Left lung (tissue), 10 donors: Measurements from ENCODE around the gene LAMA1. TPM values are rescaled to one million over a fixed set of nuclear protein-coding genes. Genes with fewer than 3 reads are reported as not detected.

Experiments used
- ATAC-seq: fragments of 200-7000 bp; cut with Tn5 transposase; one replicate; pipeline ENCODE4 v1.9.1; 2020; ENCODE audit warnings: moderate library complexity
- DNase-seq, 4 donors: peaks; one replicate each; pipeline ENCODE4 v3.0.0-alpha.2; 2013 to 2020
- H3K27ac ChIP-seq, 2 donors: fragments of 200-600 bp; sonication (generic) in 1 of 2; one replicate each; pipeline versions ENCODE4 v1.5.0 to v1.8.0; 2020 to 2021
- H3K27me3 ChIP-seq, 2 donors: fragments of 200-600 bp; sonication (generic) in 1 of 2; one replicate each; pipeline versions ENCODE4 v1.5.0 to v1.8.0; 2020 to 2021
- H3K36me3 ChIP-seq, 2 donors: fragments of 200-600 bp; sonication (generic) in 1 of 2; one replicate each; pipeline versions ENCODE4 v1.5.0 to v1.8.0; 2020 to 2021
- H3K4me1 ChIP-seq, 2 donors: fragments of 200-600 bp; one replicate each; pipeline ENCODE4 v1.8.0; 2021
- H3K4me3 ChIP-seq, 2 donors: fragments of 200-600 bp; sonication (generic) in 1 of 2; one replicate each; pipeline versions ENCODE4 v1.5.0 to v1.8.0; 2020 to 2021; ENCODE audit warnings: mild to moderate bottlenecking in 1 of 2
- H3K9me3 ChIP-seq, 2 donors: fragments of 200-600 bp; sonication (generic) in 1 of 2; one replicate each; pipeline versions ENCODE4 v1.5.0 to v1.8.0; 2020 to 2021
- intact Hi-C, 2 donors: fragments of 100-400 bp; cut with DNase I; formaldehyde crosslinking; loops; one replicate each; pipeline versions ENCODE4 v1.11.2 to v1.14.2; 2022
- polyA plus RNA-seq, 6 donors: library from polyadenylated mRNA; unstranded; fragments of 120-200 nt; gene quantifications; one replicate each; pipeline ENCODE4 v1.2.1, GENCODE V29; 2013; ENCODE audit not compliant: insufficient read length in 6 of 6
- total RNA-seq, 2 donors: library from RNA; stranded (reverse); fragmentation: NEBNext Ultra II Directional; extraction: Animal tissue kit (Norgen Biotek cat#: 25700); gene quantifications; one replicate each; pipeline ENCODE4 v1.2.1, GENCODE V29; 2021
- TF ChIP-seq, protein P1 (sequence below), 2 donors: fragments of 200-600 bp; sonication (generic) in 1 of 2; IDR thresholded peaks; one replicate each; pipeline versions ENCODE4 v1.5.0 to v1.8.0; 2021; ENCODE audit warnings: antibody characterized with exemption in 2 of 2
- donor health status: DM: no; HTN: yes; CAD: no.
- donor health status: DM: no; HTN: no; CAD: no.

Gene LAMA1
- total and polyA plus RNA-seq, 8 donors = 2.4 to 22.9 (median 11.6) TPM

DNA sequence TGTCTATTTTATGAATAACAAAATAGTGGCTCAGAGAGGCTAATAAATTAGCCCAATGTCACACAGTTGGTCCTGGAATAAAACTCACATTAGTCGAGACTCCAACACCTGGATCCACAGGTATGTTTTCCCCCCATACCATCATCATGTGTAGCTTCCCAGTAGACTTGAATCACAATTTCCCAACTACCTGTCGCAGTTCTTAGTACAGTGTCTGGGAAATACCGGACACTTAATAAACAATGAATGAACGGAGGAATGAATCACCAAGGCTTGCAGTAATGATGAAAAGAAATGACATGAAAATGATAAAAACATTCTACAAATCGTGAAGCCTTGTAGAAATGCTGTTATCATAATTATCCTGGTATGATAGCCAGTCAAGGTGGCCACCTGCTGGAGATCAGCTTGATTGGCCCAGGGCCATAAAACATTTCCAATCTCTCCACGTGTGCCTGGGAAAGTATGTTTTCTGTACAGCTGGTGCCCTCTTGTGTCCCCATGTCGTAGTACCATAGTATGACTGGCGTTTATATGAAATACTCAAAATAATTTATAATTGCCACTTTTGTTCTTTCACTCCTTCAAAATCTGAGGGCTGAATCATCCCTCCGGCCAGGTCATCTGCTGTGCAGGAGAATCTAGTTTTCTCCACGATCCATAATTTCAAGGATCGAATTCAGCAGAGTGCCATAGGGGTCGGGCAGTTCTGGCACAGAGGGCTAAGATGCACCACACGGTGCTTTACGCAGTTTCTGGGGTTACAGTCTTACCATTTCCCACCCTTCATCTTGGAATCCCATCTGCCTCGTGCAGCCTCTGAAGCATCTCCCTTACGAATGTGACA is 95.4 kb downstream of the LAMA1 start:
- Histone ChIP-seq H3K9me3 (no peaks in the 10 kb centered on the region), H3K27ac (no peak overlapping the region), H3K27me3 (no peaks in the 10 kb centered on the region), H3K36me3 (no peaks in the 10 kb centered on the region), H3K4me3 (no peak overlapping the region), H3K4me1 (no peaks in the 10 kb centered on the region)
- intact Hi-C loops = no loop called here
- TF ChIP-seq, protein P1, sequence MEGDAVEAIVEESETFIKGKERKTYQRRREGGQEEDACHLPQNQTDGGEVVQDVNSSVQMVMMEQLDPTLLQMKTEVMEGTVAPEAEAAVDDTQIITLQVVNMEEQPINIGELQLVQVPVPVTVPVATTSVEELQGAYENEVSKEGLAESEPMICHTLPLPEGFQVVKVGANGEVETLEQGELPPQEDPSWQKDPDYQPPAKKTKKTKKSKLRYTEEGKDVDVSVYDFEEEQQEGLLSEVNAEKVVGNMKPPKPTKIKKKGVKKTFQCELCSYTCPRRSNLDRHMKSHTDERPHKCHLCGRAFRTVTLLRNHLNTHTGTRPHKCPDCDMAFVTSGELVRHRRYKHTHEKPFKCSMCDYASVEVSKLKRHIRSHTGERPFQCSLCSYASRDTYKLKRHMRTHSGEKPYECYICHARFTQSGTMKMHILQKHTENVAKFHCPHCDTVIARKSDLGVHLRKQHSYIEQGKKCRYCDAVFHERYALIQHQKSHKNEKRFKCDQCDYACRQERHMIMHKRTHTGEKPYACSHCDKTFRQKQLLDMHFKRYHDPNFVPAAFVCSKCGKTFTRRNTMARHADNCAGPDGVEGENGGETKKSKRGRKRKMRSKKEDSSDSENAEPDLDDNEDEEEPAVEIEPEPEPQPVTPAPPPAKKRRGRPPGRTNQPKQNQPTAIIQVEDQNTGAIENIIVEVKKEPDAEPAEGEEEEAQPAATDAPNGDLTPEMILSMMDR (IDR thresholded peaks at IDR 0.05) = peak in 1 of 2 donors; percentile 33
- ATAC-seq = peak; percentile 96
- DNase-seq = peak in 1 of 4 donors; percentile 68

DNA sequence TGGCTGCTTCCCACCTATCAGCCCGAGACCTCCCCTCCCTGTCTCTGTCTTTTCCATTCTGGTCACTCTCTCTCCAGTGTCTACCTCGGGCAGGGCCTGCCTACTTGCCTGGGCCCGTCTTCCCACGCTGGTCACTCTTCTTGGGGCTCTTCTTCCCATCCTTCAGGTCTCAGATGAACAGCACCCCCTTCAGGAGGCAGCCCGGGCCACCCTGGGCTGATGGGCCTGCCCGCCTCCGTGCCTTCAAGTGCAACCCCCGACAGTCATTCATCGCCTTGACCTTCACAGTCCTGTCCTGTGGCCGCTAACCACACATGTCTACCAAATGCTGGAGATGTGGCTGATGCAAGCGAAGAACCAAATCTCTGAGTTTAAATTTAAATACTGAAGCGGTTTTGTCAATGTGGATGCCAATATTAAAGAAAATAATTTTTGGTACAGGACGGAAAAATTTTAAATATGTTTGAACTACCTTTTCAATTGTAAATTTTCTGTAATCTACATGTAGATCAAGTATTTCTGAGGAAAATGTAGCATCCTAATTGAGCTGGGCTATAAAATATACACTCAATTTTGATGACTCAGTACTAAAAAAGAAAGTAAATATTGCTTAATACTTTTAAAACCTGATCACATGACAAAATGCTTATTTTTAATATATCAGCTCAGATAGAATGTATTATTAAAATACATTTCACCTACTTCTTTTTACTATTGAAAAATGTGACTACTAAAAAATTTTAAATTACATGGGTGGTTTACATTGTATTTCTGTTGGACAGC is 96.4 kb downstream of the LAMA1 start:
- Histone ChIP-seq H3K9me3 (no peaks in the 10 kb centered on the region), H3K27ac (no peak overlapping the region), H3K4me3 (no peak overlapping the region), H3K27me3 (no peaks in the 10 kb centered on the region), H3K36me3 (no peaks in the 10 kb centered on the region), H3K4me1 (no peaks in the 10 kb centered on the region)
- ATAC-seq (no peak), DNase-seq (no peak)
- TF ChIP-seq, protein P1 (IDR thresholded peaks at IDR 0.05) = no peak
- intact Hi-C loops = no loop called here

DNA sequence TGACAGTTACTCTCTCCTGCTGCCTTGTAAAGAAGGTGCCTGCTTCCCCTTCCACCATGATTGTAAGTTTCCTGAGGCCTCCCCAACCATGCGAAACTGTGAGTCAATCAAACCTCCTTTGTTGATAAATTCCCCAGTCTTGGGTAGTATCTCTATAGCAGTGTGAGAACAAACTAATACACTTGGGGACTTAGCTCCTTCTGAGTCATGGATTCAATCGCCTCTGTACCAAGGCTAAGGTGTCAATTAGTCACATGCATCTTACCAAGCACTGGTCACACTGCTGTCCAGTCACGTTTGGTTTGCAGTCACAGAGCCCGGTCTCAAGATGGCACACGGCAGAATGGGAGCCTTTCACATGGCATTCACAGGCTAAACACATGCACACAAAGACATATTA is 100.6 kb downstream of the LAMA1 start:
- Histone ChIP-seq H3K27ac (no peak overlapping the region), H3K4me3 (no peak overlapping the region), H3K36me3 (no peaks in the 10 kb centered on the region), H3K27me3 (no peaks in the 10 kb centered on the region), H3K4me1 (no peaks in the 10 kb centered on the region), H3K9me3 (no peaks in the 10 kb centered on the region)
- DNase-seq = no peak
- intact Hi-C loops = no loop called here
- TF ChIP-seq, protein P1 (IDR thresholded peaks at IDR 0.05) = no peak
- ATAC-seq = no peak

DNA sequence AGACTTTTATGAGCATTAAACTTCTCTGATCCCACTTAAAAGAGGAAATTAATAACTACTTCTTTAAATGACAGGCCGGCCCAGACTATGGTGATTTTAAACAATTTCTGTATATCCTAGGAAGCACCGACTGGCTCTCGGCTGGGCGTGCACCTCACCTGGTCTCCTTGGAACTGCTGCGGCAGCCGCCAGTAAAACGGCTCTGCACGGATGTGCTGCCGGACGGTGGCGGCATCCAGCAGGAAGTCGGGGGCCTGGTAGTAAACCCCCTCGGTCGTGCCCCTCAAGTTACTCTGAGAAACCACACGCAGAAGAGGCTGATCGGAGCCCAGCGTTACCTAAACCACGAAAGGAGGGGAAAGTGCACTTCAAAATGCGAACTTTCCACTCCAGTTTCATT is 106.5 kb downstream of the LAMA1 start:
- TF ChIP-seq, protein P1 (IDR thresholded peaks at IDR 0.05) = no peak
- Histone ChIP-seq H3K9me3 (no peaks in the 10 kb centered on the region), H3K36me3 (no peaks in the 10 kb centered on the region), H3K4me1 (no peaks in the 10 kb centered on the region), H3K27ac (no peak overlapping the region), H3K27me3 (peaks cover 0 to 4% of the 10 kb centered on the region in 2 donors), H3K4me3 (peak overlapping the region in 1 of 2 donors; percentile 7)
- ATAC-seq (peak; percentile 83), DNase-seq (peak in 1 of 4 donors; percentile 19)
- intact Hi-C loops = no loop called here

DNA sequence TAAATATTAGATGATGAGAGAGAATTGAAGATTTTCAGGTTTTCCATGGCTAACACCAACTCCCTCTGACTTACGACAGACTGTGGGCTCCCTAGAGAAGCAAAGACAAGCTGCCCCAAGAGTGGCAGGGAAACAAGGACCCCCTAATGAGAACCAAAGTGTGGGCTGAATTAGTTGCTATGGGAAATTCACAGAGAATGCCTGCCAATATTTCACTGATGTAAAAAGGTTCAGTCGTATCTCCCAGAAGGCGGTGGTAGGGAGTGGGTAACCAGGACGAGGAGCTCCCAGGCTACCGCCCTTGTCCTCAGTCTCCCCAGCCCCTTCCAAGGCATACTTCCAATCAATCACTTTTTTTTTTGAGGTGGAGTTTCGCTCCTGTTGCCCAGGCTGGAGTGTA is 113.6 kb downstream of the LAMA1 start:
- Histone ChIP-seq H3K9me3 (no peaks in the 10 kb centered on the region), H3K27me3 (no peaks in the 10 kb centered on the region), H3K4me1 (no peaks in the 10 kb centered on the region), H3K4me3 (no peak overlapping the region), H3K36me3 (no peaks in the 10 kb centered on the region), H3K27ac (no peak overlapping the region)
- ATAC-seq = no peak
- intact Hi-C loops = loop anchor here in 1 of 2 donors (10.0 kb wide), 1 partner anchor 89 kb away; no protein-coding TSS in a partner anchor
- TF ChIP-seq, protein P1 (IDR thresholded peaks at IDR 0.05) = no peak
- DNase-seq = no peak
